Fibroblast of upper back skin (primary cell): ENCODE results near the gene ASPRV1.

Source experiments
- DNase-seq: peaks from one replicate; pipeline ENCODE4 v3.0.0-alpha.2; 2013

ASPRV1 gene

GRCh38 chr2:69937968-69938367 is 23.5 kb downstream of the ASPRV1 start:
- DNase-seq: no peak

DNA sequence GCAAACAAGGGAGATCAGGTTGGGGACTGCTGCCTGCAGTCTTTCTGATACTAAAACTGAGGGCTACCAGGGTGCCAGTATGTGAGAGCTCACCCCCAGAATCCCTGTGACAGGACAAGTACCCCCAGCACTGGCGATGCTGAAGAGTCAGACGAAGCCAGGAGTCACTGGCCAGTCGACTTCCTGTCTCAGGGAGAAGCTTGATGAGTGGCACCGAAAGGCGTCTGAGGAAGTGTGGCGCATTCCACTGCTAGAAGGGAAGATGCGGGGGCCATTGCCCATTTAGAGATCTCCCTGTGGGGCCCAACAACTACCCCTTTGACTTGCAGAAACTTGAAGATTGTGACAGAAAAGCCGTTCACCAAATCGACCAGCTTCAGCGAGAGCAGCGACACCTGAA is 24.5 kb downstream of the ASPRV1 start:
- peak; percentile 40 for DNase-seq

GRCh38 chr2:69935011-69935410 is 26.4 kb downstream of the ASPRV1 start:
- no peak for DNase-seq

DNA sequence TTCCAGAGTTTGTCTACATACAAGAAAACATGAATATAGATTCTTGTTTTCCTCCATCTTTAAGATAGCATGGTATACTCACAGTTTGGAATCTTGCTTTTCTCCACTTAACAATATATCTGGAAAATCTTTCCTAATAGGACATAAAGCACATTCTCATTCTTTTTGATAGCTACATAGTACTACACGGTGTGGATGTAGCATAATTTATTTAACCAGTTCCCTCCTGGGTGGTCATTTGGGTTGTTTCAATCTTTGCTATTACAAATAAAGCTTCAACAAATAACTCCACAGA is 26.9 kb downstream of the ASPRV1 start:
- no peak for DNase-seq

DNA sequence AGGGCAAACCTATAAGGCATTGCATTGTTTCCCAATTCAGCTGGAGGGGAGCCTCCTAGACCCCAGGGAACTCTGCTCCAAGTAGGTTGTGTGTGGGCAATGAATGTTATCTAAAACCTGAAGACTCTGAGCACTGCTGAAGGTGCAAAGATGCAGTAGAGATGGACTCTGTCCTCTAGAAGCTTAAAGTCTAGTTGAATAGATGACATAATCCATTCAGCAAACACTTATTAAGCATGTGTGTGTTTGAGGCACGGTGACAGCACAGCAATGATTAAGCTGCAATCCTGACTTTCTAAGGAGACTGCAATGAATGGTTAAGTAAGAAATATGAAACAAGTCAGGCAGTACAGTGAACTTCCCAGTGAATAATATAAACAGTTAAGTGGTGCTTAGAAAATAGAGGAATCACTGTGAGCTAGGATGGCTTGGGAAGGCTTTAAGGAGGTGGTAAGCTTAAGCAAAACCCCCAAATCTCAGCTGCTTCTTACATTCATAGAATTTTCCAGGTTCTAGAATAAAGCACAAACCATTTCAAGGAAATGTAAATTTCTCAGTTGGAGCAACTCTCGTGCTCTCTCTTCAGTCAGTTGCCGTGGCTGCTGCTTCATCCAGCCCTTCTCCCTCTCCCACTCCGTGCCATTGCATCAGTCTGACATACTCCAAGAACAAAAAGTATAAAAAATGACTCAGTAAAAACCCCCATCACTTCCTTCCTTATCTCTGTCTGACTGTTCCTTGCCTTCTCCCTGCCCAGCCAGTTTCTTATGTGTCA is 27.4 kb downstream of the ASPRV1 start:
- peak; percentile 88 for DNase-seq

GRCh38 chr2:69933254-69933828 is 28.1 kb downstream of the ASPRV1 start:
- DNase-seq: no peak

DNA sequence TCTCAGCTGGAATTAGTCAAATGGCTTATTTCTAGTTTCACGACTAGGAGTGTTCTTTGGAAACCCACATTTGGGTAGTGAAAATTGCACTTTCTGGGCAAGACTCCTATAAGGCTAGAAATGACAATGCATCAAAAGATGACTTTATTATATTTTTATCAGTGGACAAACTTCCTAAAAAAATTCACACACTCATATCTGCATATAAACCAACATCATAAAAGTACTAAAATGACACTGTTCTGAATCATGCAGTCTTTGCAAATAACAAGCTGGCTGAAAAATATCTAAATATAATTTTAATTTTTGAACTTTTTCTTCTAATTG is 28.9 kb downstream of the ASPRV1 start:
- no peak for DNase-seq

GRCh38 chr2:69931832-69932595 is 29.4 kb downstream of the ASPRV1 start:
- DNase-seq: no peak

DNA sequence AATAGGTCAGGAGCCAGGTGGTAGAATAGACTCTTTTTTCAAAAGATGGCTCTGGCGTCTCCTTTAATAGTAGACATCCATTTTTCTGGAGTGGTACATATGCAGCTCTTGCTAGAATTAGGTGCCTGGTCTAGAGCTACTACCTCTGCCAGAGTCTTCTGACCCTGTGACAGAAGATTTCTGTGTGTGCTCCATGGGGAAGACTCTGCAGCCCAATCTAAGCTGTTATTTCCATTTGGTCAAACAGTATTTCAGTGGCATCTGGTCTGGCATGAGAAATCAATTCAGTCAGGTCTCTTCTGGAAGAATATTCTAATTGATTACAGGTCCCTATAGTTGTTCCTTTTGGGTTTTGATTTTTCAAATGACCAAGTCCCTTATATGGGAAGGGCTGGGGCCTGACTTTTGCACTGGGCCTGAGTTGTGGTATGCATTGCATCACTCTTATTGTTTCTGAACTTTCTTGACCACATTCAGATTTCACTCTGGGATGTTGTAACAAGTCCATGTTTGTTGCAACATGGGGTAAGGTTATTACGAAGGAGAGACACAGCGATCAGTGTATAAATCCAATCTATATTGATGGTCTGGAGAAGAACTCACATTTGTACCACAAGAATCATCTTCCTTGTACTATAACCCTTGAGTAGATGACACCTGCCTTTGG is 34.4 kb downstream of the ASPRV1 start:
- peak; percentile 42 for DNase-seq

DNA sequence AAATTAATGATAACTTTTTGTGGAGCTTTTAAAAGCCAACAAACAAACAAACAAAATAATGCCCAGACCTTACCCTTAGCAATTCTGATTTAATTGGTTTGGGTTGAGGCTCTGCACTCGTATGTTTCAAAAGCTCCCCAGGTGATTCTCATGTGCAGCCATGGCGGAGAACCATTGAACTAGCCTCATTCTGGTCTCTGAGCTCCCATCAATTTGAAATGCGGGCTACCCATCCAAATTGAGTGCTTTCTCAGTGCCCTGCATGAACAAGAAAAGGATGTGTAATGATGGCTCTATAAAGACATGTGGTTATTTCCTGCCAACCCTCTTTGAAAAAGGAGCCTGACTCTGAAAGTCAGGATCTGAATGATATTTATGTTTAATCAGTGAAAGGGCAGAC is 38.3 kb downstream of the ASPRV1 start:
- no peak for DNase-seq

- no peak for DNase-seq
Observed at GRCh38 chr2:69918401-69918800, 43.0 kb downstream of the ASPRV1 start.

- peak; percentile 84 for DNase-seq
Observed at GRCh38 chr2:69917852-69918251, 43.6 kb downstream of the ASPRV1 start.

GRCh38 chr2:69916106-69916505 is 45.3 kb downstream of the ASPRV1 start:
- DNase-seq: no peak

- DNase-seq: peak; percentile 2
Observed at GRCh38 chr2:69914950-69915945, 46.2 kb downstream of the ASPRV1 start, which contains the start of gene MXD1. MXD1 (plus strand) TSS chr2:69915109; CDS start chr2:69915331, 222 bp downstream.

DNA sequence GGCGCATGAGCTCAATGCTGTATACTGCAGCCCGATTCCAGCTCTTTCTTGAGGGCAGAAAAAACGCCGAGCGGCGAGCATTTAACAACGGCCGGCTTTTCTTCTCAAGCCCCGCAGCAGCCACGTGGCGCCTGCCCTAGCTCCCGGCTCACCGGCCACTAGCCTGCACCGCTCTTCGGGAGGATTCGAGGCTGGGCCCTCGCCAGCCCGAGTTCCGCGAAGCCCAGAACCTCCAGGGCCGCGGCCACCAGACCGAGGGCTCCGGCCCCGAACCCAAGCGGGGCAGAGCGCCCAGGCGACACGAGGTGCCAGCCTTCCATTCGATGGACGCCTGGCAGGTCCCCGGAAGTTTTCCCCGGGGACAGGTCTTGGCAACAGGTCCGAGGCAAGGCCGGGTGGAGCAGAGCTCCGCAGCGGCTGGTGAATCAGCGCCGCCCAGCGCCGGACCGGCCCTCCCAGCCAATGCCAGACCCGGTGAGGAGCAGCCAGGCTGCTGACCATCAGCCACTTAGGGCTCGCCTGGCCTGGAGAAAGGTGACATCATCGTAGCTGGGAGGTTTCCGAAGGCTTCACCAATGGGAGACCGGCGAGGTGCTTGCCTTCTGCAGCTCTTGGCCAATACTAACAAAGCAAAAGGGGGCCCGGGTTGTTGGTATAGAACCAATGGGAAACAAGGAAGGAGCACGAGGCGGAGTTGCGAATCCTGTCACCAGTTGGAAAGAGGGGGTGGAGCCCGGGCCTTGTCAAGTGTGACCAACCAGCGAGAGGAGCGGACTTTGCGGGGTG is 47.1 kb downstream of the ASPRV1 start:
- DNase-seq: peak; percentile 100

DNA sequence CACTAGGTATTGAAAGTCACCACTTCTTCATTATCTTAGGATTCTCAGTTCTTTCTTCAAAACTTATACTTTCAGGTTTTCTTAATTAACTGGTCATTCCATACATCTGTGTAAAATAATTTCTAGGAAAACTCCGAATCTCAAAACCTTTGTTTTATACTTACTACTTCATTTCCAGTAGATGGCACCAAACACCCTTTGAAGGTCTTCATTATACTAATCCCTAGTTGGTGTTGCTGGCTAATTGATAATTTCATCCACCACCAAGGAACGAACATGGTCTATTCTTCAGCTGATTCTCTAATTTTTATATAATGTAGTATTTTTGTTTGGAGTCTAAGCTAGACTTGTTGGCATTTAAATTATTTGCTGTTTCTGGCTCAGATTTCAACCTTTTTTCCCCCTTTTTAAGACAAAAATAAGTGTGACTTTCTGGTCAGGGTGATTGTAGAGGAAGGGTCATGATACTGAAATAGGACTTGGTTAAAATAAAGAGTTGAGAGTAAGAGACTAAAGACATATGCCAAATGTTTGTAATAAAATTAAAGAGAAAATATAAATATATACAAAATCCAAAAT is 49.4 kb downstream of the ASPRV1 start:
- peak; percentile 61 for DNase-seq
